ENCODE results near the gene YAE1. TPM values are rescaled to one million over a fixed set of nuclear protein-coding genes. Genes with fewer than 3 reads are reported as not detected.

YAE1 gene
- total RNA-seq, 4 donors from 2014 or later = 10.2 to 16.5 (median 11.7) TPM

GRCh38 chr7:39588416-39588815 is 22.2 kb downstream of the YAE1 start:
- TF ChIP-seq CTCF (IDR thresholded peaks at IDR 0.05; ENCODE audit: low read depth) = no peak

DNA sequence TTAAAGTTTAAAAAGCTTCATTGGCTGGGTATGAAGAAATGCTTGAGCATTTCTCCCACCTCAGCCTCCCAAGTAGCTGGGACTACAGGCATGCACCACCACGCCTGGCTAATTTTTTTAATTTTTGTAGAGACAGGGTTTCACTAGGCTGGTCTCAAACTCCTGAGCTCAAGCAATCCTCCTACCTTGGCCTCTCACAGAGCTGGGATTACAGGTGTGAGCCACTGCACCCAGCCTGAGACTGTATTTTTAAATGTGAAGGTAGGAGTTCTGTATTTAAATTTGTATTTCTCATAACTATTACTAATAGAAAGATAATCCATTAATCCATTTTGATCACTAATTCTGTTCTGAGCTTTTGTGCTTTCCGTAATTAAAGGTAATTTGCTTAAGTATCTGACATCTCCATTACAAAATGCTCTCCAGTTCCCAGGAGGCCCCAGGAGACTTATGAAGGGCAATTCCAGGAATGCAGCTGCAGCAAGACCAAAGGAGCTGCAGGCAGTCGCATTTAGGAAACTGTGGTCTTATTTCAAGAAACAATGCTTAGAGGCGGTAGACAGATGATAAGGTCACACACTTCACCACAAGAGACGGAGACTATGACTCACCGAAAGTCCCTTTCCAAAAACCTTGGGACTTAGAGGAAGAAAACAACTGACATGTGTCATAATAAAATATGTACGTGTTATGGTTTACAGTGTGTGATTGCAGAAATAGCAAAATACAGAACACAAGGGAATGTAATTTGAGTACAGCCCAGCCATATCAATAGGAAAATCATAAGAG is 23.3 kb downstream of the YAE1 start:
- no peak for TF ChIP-seq CTCF (IDR thresholded peaks at IDR 0.05; ENCODE audit: low read depth)

DNA sequence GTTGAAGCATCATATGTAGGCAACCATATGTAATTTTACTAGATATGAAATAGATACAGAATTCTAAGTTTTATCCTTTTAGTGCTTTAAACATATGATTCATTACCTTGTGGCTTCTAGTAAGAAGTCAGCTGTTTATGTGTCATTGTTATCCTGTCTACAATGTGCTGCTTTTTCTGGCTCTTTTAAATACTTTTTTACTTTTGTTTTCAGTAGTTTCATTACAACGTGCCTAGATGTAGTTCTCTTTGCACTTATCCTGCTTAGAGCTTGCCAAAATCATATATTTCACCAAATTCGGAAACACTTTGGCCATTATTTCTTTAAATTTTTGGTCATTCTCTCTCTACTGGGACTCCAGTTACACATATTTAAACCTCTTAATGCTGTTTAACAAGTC is 26.4 kb downstream of the YAE1 start:
- no peak for TF ChIP-seq CTCF (IDR thresholded peaks at IDR 0.05; ENCODE audit: low read depth)

DNA sequence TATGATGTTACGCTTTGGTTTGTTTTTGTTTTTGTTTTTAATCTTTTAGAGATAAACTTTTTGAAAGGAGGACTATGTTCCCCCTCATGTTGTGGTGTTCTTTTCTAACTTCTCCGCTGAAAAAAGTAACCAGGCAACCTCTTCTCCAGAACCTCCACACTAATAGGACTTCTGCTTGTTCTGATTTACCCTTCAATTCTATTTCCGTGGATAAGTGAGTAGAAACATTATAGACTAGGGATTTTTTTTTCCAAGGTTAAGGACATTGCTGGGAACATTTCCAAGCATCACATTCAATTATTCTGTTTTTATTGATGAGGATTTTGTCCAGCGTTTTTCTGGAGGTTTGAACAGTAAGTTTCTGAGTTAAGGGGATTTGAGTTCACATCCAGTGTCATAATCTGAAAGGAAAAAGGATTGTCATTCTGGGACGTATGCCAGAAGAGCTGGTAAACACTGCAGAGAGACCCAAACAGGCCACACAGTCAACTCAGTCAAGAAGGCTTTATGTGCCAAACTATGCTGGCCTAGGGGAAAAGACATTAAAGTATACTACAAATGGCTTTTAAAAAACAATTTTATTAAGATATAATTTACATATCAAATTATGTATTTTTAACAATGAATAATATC is 28.9 kb downstream of the YAE1 start:
- TF ChIP-seq CTCF (IDR thresholded peaks at IDR 0.05; ENCODE audit: low read depth) = no peak

- TF ChIP-seq CTCF (IDR thresholded peaks at IDR 0.05; ENCODE audit: low read depth) = no peak
Observed at GRCh38 chr7:39602351-39602750, 36.1 kb downstream of the YAE1 start.

- TF ChIP-seq CTCF (IDR thresholded peaks at IDR 0.05; ENCODE audit: low read depth) = no peak
Observed at GRCh38 chr7:39603924-39604323, 37.7 kb downstream of the YAE1 start.

DNA sequence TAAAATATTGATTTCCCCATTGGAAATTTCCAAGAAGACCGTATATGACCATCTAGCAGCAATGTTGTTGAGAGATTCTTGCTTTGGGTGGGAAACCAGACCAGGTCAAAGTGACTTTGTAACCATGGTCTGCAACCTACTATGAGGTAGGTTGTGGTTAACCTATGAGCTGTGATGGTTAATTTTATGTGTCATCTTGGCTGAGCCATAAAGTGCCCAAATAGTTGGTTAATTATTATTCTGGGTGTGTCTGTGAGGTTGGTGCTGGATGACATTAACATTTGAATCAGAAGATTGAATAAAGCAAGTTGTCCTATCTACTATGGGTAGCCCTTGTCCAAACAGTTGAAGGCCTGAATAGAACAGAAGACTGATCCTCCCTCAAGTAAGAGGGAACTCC is 38.9 kb downstream of the YAE1 start:
- no peak for TF ChIP-seq CTCF (IDR thresholded peaks at IDR 0.05; ENCODE audit: low read depth)

Measured in subcutaneous adipose tissue (tissue), 4 donors.